WI38 (cell line): ENCODE data around the gene C12orf57.

Experiments
- H3K4me3 ChIP-seq: 2 replicates; pipeline ENCODE4 v1.5.1; 2011; ENCODE audit warnings: low read depth, mild to moderate bottlenecking, control low read depth, low read length
- CTCF ChIP-seq: IDR thresholded peaks from 2 replicates; pipeline ENCODE4 v1.5.1; 2012; ENCODE audit warnings: low read depth, mild to moderate bottlenecking, control low read depth, low read length

The C12orf57 gene

GRCh38 chr12:6921996-6922946, 21.6 kb upstream of the C12orf57 start:
- no peak overlapping the region for H3K4me3 ChIP-seq
- TF ChIP-seq CTCF = no peak

- no peak overlapping the region for H3K4me3 ChIP-seq
- TF ChIP-seq CTCF = no peak
Measured at GRCh38 chr12:6923003-6923732, 20.7 kb upstream of the C12orf57 start.

- TF ChIP-seq CTCF = no peak
- no peak overlapping the region for H3K4me3 ChIP-seq
Measured at GRCh38 chr12:6923851-6924250, 20.0 kb upstream of the C12orf57 start.

DNA sequence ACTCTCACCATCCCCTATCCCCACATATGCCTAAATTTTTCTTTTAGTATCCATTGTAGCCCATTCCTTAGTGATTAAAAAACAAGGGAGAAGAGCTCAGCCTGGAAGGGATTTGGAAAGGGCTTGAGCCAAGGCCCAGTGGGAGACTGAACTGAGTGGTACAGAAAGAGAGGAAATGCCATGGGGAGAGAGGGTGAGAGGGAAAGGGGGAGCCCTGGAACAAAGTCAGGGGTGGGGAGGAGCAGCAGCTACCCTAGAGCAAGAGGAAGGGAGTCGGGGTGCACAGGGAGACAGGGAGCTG, 18.6 kb upstream of the C12orf57 start:
- TF ChIP-seq CTCF = no peak
- H3K4me3 ChIP-seq = 0 out of 2 replicates have a peak overlapping the region, but pooled peaks have one; percentile 8

DNA sequence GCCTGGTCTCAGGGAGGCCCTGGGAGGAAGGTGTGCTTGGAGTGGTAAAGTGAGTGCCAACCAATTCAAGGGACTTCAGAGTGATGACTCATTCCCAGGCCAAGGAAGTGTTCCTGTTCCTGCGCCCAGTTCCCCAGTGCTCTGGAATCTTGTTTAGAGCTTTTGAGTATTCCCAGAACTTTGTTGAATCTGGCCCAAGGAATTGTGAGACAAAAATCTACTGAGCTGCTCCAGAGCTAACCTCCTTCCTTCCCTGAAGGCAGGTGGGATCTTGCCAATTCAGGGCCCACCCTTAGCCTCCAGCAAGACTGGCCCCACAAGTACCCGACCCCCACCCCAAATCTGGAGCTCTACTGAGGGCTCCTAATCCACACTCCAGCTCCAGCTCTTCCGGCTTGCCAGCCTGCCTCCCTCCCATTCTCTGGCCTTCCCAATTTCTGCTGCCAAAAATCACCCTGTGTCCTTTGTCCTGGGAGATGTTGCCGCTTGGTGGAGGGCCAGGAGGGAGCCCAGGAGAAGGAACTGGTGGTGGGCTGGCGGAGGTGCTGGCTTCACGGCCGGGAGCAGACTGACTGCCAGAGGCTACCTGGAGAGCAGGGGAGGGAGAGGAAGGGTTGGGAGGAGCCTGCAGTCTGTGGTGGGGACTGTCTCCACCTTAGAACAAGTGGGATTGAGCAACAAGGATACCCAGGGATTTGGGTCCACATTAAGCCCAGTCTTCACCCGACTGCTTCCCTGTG, 18.1 kb upstream of the C12orf57 start:
- peak overlapping the region; percentile 70 for H3K4me3 ChIP-seq

GRCh38 chr12:6927379-6928021, 16.3 kb upstream of the C12orf57 start, which contains the start of gene ATN1:
TSS of gene ATN1 (plus strand) at chr12:6927959. CDS start at chr12:6934002, 6,043 bp downstream.
- H3K4me3 ChIP-seq = peak within 1 kb of the TSS; percentile 75
- TF ChIP-seq CTCF = no peak

More for the DNA sequence above, 18.1 kb upstream of the C12orf57 start:
- no peak for TF ChIP-seq CTCF
